HuH-7 (cell line): Measurements from ENCODE around the gene ESYT3.
"Not testable (repeated sequence)": the region's sequence is repeated elsewhere in the genome, so short reads cannot be mapped to it uniquely, and the experiment has no call there.

Experiments used
- DNase-seq: peaks from one replicate; pipeline ENCODE4 v3.0.0; 2011; ENCODE audit warnings: low spot score

The ESYT3 gene

DNA sequence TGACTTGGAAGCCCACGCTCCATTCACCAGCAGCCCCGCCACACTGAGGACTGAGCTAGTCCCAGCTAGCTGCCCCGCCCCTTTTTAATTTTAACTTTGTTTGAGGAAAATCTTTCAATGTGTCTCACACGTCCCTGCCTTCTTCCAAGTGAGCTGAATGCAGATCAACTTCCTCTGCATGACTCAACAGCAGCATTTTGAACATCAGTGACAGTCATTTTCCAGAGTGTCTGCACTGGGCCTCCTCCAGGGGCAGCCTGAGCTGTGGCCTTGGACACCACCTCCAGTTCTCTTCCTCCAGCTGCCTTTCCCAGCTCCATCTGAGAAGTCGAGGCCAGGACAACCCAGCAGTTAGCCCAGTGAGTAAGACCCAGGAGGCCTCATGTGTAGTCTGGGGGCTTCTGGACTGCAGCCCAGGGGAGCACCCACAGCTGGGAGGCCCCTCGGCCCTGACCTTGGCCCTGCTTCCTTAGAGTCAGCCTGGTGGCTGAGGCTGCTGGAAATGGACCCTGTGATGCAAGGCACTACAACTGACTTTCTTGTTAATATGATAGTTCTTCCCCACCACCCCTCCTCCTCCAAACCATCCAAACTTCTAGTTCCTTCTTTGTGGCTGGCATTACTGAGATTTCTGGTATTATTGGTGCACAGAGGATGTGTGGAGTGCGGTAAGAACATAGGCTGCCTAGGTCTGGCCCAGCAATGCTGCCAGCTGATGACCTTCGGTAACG is 21.4 kb upstream of the ESYT3 start:
- DNase-seq, result no peak

- not testable (repeated sequence) for DNase-seq
Observed at GRCh38 chr3:138416236-138416635, 18.2 kb upstream of the ESYT3 start.

GRCh38 chr3:138417559-138417982 is 16.8 kb upstream of the ESYT3 start:
- peak; percentile 80 for DNase-seq

GRCh38 chr3:138418601-138419206 is 15.7 kb upstream of the ESYT3 start:
- no peak for DNase-seq

DNA sequence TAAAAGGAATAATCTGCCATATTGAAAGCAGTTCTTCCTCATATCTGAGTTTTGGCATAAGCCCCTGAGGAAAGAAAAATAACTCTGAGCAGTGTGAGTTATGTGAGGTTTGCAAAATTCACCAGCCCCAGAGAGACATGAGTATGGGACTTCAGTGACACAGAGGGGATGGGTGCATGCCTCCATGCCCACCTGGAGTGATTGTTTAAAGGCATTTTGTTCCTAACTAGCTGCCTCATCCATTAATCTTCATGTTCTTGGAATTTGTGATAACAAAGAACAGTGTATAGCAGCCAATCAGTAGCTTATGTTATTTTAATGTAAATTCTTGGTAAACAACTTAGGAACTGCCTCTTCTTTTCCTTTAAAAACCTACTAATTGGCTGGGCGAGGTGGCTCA is 11.1 kb upstream of the ESYT3 start:
- DNase-seq, result no peak

- DNase-seq, result no peak
Observed at GRCh38 chr3:138424323-138424722, 10.1 kb upstream of the ESYT3 start.

GRCh38 chr3:138426211-138426610 is 8.2 kb upstream of the ESYT3 start:
- DNase-seq, result no peak

DNA sequence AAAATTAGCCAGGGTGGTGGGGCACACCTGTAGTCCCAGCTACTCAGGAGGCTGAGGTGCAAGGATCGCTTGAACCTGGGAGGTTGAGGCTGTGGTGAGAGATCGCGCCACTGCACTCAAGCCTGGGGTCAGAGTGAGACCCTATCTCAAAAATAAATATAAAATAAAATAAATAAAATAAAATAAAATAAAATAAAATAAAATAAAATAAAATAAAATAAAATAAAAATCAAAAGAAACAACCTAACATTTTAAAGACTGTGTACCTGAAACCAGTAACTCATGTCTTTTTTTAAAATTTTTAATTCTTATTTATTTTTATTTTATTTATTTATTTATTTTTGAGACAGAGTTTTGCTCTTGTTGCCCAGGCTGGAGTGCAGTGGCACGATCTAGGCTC is 7.7 kb upstream of the ESYT3 start:
- DNase-seq, result not testable (repeated sequence)

DNA sequence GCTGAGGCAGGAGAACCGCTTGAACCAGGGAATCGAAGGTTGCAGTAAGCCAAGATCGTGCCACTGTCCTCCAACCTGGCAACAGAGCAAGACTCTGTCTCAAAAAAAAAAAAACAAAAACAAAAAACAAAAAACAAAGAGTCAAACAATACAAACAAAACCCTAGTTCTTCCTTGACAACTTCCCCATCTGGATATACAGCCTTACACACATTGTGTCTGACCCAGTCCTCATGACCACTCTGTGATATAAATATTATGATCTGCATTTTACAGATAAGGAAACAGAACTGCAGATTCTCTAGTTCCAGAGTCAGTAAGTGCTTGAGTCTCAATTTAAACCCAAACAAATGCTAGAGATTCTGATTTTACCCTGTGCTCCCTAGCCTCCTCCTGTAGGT is 4.8 kb upstream of the ESYT3 start:
- no peak for DNase-seq

GRCh38 chr3:138432576-138433240 is 1.7 kb upstream of the ESYT3 start:
- DNase-seq, result no peak

GRCh38 chr3:138433892-138434275 is 532 bp upstream of the ESYT3 start:
- no peak for DNase-seq

GRCh38 chr3:138434875-138435772 is 708 bp downstream of the ESYT3 start:
- DNase-seq, result no peak

- no peak for DNase-seq
Observed at GRCh38 chr3:138435840-138436239, 1.4 kb downstream of the ESYT3 start.

DNA sequence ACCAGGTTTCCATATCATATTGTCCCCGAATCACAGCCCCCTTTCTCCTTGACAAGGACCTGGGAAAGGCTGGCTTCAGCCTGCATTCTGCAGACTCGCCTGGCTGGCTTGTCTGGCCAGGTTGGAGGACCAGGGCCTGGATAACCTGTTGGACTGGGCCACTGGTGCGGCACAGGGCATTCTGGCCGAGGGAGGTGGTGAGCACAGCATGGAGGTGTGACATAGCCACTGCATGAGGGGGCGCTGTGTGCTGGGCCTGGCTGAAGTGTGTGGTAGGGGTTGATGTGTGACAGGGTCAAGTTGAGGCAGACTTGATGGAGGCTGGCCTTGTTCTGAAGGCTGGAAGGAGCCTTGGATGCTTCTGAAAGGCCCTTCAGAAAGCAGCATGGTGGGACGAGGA is 2.9 kb downstream of the ESYT3 start:
- DNase-seq, result no peak

GRCh38 chr3:138438896-138439295 is 4.5 kb downstream of the ESYT3 start:
- DNase-seq, result no peak

GRCh38 chr3:138439646-138440045 is 5.2 kb downstream of the ESYT3 start:
- DNase-seq, result no peak

- no peak for DNase-seq
Observed at GRCh38 chr3:138440121-138440521, 5.7 kb downstream of the ESYT3 start.

DNA sequence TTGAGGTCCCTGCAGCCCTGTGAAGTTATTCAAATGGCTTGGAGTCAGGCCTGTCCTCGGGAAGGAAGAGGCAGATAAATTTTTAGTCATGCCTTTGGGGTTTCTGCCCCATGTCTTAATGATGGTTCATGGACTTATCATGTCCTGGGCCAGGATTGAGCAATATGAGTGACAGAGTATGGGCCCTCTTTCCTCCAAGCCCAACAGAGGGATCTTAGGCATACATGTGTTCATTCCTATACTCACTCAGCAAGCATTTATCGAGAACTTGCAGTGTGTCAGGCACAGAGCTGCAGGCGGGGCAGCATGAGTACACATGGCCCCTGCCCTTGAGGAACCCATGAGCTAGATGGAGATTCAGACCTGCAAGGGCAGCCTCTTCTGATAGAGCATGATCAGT is 6.2 kb downstream of the ESYT3 start:
- no peak for DNase-seq

DNA sequence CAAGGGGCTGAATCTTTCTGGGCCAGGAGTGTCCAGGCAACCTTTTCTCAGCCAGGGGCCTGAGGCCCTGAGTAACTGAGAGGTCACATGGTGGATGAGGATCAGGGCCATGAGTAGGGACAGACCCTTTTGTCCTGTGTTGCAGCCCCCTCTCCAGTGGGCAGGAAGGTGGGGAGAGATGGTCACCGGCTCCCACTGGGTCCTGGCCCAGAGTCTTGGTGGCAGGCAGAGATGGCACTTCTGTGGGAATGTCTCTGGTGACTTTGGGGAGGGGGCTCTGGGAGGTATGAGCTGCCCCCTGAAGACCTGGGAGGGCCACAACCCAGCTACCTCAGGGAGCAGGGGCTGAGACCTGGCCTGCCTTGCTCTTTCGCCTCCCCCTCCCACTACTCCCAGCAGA is 6.8 kb downstream of the ESYT3 start:
- DNase-seq, result no peak

DNA sequence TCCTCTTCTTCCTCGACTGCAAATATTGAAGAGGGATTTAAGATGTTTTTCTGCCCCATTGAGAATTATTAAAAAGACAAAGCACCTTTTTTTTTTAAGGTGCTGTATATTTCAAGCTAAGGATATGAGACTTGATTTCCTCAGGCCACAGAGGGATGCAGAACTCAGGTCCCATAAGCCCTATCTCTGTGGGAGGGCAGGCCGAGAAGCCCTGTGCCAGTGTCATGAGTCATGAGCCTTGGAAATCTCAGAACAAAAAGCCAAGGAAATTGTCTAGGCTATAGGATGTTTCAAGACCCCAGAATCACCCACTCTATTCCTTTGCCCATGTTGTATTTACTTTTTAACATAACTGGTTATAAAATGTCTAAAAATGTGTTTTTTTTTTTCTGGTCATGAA is 7.3 kb downstream of the ESYT3 start:
- no peak for DNase-seq

DNA sequence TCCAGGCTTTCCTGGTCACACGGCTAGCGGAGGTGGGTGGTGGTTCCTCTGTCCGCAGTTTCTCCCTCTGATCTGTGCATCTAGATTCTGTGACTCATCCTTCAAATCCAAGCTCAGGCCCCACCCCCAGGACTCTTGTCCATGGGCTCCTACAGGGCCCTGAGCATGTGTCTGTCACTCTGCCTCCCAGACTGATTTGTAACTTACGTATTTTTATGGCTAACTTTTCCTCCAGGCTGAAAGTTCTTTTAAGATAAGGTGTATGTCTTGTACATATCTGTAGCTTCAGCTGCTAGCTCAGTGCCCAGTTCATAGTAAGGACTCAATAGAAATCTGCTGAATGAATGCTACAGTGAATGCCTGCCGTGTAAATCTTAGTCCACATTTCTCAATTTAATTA is 8.0 kb downstream of the ESYT3 start:
- no peak for DNase-seq

DNA sequence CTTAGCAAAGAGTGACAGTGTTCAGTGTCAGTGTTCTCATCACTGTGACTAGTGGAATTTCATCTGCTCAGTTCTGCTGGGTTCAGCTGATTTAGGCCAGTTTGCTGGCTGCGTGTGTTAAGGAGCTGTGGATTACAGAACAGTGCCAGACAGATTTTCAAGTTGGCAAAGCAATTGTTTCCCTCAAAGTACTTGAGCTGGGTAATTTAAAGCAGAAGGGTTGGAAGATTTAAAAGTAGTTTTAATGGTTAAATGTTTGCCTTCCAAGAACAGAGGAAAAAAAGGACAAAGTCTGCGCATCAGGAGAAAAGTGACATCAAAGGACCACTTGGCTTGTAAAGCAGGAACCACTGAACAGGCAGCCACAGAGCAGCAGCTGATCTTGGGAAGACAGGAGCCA is 8.7 kb downstream of the ESYT3 start:
- no peak for DNase-seq
